Measurements from ENCODE around the gene RGS5. TPM values are rescaled to one million over a fixed set of nuclear protein-coding genes. Genes with fewer than 3 reads are reported as not detected.

RGS5 gene
- total and polyA plus RNA-seq, 12 donors: 83.9 to 393 (median 176) TPM

GRCh38 chr1:163227126-163227525, 24.4 kb upstream of the RGS5 start:
- no peak overlapping the region for H3K27ac ChIP-seq
- TF ChIP-seq CTCF (IDR thresholded peaks at IDR 0.05): no peak
- no peak for ATAC-seq

GRCh38 chr1:163213626-163214025, 10.9 kb upstream of the RGS5 start:
- Histone ChIP-seq H3K9me3 (no peaks in the 10 kb centered on the region), H3K4me3 (no peak overlapping the region), H3K27me3 (no peaks in the 10 kb centered on the region), H3K4me1 (no peaks in the 10 kb centered on the region), H3K27ac (no peak overlapping the region), H3K36me3 (no peaks in the 10 kb centered on the region)
- 95% methylated on average over 4 of the region's 4 CpGs for WGBS, 2 donors
- DNase-seq (no peak), ATAC-seq (no peak)
- intact Hi-C loops (cut with DNase I): no loop called here
- TF ChIP-seq CTCF (IDR thresholded peaks at IDR 0.05): no peak

More at GRCh38 chr1:163227126-163227525, 24.4 kb upstream of the RGS5 start:
- Histone ChIP-seq H3K9me3 (no peaks in the 10 kb centered on the region), H3K27me3 (no peaks in the 10 kb centered on the region), H3K36me3 (no peaks in the 10 kb centered on the region), H3K4me1 (peaks cover 0 to 18% (median 11%) of the 10 kb centered on the region in 9 donors), H3K4me3 (no peak overlapping the region)
- WGBS, 2 donors: 90 to 100% methylated on average over 1 of the region's 1 CpG
- intact Hi-C loops (cut with DNase I): loop anchor here in 1 of 10 donors (5.0 kb wide), 1 partner anchor 75 kb away; no protein-coding TSS in a partner anchor
- no peak for DNase-seq

GRCh38 chr1:163211667-163212066, 9.0 kb upstream of the RGS5 start:
- Histone ChIP-seq H3K9me3 (no peaks in the 10 kb centered on the region), H3K4me1 (no peaks in the 10 kb centered on the region), H3K4me3 (no peak overlapping the region), H3K27me3 (no peaks in the 10 kb centered on the region), H3K36me3 (no peaks in the 10 kb centered on the region), H3K27ac (peak overlapping the region in 8 of 10 donors; percentile 5 to 58 (median 32))
- ATAC-seq (peak in 4 of 8 donors; percentile 25 to 63 (median 51)), DNase-seq (no peak)
- TF ChIP-seq CTCF (IDR thresholded peaks at IDR 0.05): no peak
- intact Hi-C loops (cut with DNase I): no loop called here
- WGBS, 2 donors: 70 to 88% methylated on average over 2 of the region's 2 CpGs

GRCh38 chr1:163205513-163205912, 2.8 kb upstream of the RGS5 start:
- Histone ChIP-seq H3K27ac (no peak overlapping the region), H3K4me3 (peak overlapping the region in 1 of 10 donors; percentile 2)

More at GRCh38 chr1:163205513-163205912, 2.8 kb upstream of the RGS5 start:
- peaks cover 0 to 20% (median 0%) of the 10 kb centered on the region in 9 donors for H3K4me1 ChIP-seq
- no peaks in the 10 kb centered on the region for H3K27me3 ChIP-seq
- ATAC-seq (no peak), DNase-seq (no peak)
- no peak for TF ChIP-seq CTCF (IDR thresholded peaks at IDR 0.05)
- H3K9me3 ChIP-seq: no peaks in the 10 kb centered on the region
- no peaks in the 10 kb centered on the region for H3K36me3 ChIP-seq
- intact Hi-C loops (cut with DNase I): loop anchor here in 2 of 10 donors (10.0 kb wide), 1 partner anchor 99 kb away; no protein-coding TSS in a partner anchor

Data from heart right ventricle (tissue), 16 donors.